NCI-H1694 treated with DMSO at 0.1 percent for 48 hours (cell line): ENCODE results near the gene BTK.
"Not testable (repeated sequence)": the region's sequence is repeated elsewhere in the genome, so short reads cannot be mapped to it uniquely, and the experiment has no call there.

Experiments
- DNase-seq: peaks from one replicate; lab custom pipeline; 2025; lab: John Stamatoyannopoulos, UW

Gene BTK

DNA sequence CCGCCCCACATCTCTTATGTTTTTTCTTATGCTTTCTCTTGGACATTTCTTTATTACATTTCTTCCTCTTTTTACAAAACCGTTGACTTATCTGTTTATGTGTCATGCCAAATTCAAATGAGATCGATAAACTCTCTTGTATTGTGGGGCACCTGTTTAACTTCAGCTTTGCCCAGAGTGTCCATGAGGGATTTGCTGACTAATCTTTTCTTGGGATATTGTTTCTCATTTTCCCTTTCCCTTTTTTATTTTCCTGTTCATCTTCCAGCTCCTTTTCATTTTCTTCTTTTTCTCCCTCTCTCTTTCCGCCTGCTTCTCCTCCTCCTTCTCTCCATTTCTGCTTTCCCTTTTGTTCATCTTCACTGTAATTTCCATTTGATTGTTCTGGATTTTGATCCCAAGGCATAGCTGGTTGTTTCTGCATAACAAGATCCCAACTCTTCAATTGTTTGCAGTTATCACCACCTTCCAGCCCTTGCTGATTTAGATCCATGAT is 48.2 kb downstream of the BTK start:
- no peak for DNase-seq

DNA sequence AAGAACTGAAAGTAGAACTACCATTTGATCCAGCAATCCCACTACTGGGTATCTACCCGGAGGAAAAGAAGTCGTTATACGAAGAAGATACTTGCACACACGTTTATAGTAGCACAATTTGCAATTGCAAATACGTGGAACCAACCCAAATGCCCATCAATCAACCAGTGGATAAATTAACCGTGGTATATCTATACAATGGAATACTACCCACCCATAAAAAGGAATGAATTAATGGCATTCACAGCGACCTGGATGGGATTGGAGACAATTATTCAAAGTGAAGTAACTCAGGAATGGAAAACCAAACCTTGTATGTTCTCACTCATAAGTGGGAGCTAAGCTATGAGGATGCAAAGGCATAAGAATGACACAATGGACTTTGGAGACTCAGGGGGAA is 51.7 kb downstream of the BTK start:
- DNase-seq: not testable (repeated sequence)

GRCh38 chrX:101326600-101326999 is 59.4 kb downstream of the BTK start:
- not testable (repeated sequence) for DNase-seq

DNA sequence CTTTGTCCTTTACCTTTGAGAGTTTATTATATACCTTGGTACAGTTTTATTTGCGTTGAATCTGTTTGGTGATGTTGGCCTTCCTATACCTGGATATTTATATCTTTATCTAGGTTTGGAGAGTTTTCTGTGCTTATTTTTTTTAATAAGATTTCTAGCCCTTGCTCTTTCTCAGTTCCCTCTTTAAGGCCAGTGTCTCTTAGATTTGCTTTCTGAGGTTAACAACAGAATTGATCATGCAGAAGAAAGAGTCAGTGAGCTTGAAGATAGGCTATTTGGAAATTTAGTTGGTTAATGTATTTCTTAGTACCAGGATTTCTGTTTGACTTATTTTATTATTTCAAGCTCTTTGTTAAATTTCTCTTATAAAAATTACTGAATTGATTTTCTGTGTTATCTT is 82.2 kb downstream of the BTK start:
- no peak for DNase-seq
